GM21390 (cell line): ENCODE measurements around the gene AKT2.
"Not testable (repeated sequence)": the region's sequence is repeated elsewhere in the genome, so short reads cannot be mapped to it uniquely, and the experiment has no call there.

Experiments
- ATAC-seq: cut with Tn5 transposase; IDR thresholded peaks from one replicate; pipeline ENCODE4 v1.9.1; 2021; ENCODE audit not compliant: unreplicated experiment

Gene AKT2

DNA sequence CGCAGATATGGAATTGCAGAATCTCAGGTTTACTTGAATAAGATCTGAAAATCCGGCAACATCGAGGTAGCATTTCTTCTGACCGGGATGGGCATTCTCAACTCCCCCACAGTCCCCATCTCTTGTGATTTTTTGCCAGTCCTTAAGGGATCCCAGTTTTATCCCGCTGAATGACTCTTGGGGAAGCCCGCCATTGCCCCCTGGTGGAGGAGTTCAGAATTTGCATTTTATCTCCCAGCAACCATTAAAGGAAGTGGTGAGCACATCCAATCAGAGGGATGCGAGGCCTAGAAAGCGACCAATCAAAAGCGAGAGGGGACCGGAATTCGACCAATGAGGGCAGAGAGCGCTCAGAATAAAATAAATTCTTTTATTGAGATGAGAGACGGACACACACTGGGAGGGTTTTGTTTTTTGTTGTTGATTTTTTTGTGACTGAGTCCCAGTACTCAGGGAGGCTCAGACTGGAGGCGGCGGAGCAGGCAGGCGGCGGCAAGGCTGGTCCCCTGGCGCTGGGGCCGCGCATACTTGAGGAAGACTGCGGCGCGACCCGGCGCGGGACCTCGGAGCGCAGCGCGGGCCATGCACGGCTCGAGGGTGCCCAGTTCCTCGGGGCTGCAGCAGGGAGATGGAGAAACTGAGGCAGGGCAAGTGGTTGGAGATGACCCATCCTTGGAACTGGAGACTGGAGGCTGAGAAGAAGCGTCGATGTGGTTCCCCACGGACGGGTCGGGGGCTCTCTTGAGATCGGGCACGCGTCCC, 63.1 kb downstream of the AKT2 start:
- no peak for ATAC-seq

DNA sequence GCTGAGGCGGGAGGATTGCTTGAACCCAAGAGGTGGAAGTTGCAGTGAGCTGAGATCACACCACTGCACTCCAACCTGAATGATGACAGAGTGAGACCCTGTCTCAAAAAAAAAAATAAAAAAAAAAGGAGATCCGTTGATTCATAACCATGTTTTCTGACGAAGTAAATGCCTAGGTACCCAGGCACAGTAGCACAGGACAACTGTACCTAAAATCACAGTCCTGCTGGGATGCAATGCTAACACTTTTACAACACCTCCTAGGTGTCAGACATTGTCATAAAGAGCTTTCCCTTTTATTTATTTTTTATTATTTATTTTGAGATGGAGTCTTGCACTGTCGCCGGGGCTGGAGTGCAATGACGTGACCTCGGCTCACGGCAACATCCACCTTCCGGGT, 64.5 kb downstream of the AKT2 start:
- no peak for ATAC-seq

DNA sequence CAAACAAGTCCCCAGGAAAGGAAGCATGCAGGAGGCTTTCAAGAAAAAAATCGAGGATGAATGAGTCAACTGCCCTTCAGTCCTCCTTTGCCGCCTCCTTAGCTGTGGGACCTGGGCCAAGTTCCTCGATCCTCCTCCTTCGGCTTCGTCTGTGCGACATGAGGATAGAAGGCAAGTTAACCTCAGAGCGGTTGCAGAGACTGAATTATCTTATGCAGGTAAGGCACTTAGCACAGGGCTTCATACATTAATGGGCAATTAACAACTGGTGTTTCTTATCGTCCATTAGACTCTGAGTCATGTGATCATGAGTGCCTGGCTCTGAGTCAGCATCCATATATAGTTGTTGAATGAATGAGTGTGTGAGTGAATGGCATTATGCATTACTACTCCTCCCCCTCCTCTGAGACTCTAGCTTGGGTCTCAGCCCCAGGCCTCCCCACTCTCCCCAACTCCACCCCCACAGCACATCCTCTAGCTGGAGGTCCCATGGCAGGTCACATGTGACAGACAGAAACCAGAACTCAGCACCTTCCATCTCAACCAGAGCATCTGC, 65.3 kb downstream of the AKT2 start:
- ATAC-seq: no peak

DNA sequence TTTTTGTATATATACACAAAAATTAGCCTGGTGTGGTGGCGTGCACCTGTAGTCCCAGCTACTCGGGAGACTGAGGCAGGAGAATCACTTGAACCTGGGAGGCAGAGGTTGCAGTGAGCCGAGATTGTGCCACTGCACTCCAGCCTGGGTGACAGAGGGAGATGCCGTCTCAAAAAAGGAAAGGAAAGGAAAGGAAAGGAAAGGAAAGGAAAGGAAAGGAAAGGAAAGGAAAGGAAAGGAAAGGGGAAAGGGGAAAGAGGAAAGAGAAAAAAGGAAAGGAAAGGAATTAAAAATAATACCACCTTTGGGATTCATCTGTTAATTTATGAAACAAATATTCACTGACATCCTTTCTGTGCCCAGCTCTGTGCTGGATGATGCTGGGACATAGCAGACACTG, 66.1 kb downstream of the AKT2 start:
- ATAC-seq: not testable (repeated sequence)

DNA sequence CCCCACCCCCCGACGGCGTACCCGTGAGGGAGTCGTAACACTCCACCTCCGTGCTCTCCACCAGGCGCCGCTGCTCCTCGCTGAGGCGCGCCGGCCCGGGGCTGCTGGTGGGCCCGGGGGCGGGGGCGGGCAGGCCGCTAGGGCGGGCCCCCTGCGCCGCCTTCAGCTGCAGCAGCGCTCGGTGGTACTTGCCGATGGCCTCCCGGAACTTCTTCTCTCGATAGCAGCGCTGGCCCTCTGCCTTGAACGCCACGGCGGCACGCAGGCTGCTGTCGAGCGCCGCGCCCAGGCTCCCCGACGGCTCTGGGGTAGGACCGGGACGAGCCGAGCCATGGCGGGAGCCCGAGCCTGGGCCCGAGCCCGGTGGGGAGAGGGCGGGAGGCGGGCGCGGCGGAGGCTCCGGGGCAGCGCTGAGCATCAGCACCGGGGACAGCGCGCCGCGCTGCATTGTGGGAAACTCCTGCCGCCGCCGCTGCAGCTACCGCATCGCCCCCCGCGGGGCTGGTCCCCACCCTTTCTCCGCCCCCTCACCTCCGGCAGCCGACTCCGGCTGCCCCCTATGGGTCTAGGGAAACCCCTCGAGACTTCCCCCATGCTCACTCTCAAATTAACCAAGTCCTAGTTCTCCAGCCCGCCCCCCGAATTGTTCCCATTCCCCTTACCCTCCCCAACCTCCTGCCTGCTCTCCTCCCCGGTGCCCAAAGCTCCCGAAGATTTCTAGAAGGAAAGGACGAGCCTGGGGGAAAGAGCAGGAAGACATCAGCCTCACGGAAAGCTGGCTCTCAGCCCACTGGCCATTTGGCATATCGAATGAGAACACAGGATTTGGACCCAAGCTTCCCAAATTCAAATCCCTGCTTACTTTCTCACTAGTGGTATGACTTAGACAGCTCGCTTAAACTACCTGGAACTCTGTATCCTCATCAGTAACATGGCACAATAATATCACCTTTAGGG, 66.9 kb downstream of the AKT2 start, which contains the start of gene TTC9B:
Gene TTC9B (minus strand): TSS at position 451 of the 957 bp plus-strand sequence. CDS start 3 bp downstream, at position 448.
- ATAC-seq: no peak

DNA sequence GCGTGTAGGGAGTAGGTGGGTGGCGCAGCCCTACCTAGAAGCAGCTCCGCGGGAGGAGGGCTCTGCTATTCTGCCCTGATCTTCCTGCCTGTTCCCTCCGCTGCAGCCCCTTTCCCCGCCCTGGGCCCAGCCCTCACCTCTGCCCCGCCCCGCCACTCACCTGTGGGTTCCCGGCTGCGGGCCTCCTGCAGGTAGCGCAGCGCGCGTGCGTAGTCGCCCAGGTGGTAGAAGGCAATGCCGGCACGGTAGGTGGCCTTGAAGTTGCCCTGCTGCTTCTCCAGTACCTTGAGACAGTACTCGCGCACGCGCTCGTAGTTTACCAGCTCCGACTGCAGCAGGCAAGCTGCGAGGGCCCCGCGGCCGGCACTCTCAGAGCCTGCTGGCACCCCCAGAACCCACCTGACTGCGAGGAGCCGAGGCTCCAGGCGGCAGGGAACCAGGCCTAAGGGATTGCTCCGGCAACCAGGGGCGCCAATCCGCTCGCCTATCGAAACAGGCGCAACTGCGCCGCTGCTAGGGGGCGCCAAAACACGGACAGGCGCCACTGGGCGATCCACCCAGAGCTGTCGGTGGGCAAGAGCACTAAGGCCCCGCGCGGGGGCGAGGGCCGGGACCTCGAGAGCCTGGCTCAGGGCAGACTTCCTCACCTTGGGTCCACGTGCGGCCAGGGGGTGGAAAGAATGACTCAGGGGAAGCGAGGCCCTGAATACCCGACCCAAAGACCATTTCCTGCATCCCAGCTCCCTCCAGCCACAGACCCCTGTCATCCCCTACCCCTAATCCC, 67.9 kb downstream of the AKT2 start:
- no peak for ATAC-seq

DNA sequence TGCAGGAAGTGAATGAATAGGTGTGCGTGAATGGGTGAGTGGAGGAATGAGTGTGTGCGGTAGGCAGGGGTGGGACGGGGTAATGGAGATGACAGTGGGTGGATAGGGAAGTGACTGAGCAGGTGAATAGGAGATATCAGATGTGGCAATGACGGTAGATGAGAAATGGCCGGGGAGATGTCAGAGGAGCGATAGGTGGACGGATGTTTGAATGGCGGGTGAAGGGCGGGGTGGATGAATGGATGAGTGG, 68.4 kb downstream of the AKT2 start:
- ATAC-seq: no peak

DNA sequence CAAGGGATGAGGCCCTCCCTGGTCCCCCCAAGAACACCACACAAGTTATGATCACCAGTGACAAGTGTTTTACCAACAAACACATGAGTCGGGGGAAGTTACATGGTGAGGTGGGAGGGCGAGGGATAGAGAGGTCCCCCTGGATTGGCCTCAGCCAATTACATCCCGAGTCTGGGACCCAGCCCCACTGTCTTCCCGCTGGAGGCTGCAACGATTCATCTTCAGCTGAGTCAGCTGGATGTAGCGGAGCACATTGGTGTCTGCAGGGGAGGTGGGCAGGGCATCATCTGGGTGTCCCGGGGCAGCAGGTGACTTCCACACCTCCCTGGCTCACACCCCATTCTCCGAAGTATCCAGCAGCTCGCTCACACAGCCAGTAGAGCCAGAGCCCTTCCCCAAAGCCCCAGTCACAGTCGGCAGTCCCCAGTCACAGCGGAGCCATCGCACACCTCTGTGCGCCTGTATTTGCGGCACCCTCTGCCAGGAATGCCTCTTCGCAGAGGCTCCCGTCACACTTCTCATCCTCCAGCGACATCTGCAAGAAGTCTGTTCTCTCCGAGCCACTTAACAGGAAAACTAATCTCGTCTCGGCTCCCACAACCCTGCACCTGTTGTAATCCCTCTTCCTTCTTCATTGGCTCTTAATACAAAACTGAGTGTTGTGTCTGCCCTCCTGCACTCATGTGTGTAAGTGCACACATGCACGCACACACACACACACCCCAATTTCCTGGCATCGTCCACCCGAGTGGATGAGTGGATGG, 69.0 kb downstream of the AKT2 start:
- ATAC-seq: no peak

DNA sequence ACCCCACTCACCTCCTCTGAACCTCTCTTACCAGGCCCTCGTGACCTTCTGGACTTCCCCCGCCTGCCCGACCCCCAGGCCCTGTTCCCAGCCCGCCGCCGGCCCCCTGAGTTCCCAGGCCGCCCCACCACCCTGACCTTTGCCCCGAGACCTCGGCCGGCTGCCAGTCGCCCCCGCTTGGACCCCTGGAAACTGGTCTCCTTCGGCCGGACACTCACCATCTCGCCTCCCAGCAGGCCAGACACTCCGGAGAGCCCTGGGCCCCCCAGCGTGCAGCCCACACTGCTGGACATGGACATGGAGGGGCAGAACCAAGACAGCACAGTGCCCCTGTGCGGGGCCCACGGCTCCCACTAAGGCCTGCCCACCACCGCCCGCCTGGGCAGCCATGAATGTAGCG, 70.2 kb downstream of the AKT2 start:
- no peak for ATAC-seq

DNA sequence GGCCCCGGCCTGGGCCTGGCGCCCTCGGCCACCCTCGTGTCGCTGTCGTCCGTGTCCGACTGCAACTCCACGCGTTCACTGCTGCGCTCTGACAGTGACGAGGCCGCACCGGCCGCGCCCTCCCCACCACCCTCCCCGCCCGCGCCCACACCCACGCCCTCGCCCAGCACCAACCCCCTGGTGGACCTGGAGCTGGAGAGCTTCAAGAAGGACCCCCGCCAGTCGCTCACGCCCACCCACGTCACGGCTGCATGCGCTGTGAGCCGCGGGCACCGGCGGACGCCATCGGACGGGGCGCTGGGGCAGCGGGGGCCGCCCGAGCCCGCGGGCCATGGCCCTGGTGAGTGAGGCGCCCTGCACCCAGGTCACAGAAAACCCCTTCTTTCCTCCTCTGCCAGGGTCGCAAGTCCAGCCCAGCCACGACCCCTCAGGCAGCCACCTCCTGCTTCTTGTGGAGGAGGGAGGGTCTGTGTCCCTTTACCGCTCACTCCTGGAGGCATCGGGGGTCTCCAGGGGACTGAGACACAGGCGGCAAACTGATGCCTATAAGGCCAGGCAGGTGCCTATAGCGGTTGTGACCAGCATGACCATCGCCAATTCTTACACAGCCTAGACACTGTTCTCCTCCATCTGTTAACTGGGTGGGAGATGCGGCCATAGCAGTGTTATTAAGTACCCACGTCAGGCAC, 71.1 kb downstream of the AKT2 start:
- ATAC-seq: no peak

DNA sequence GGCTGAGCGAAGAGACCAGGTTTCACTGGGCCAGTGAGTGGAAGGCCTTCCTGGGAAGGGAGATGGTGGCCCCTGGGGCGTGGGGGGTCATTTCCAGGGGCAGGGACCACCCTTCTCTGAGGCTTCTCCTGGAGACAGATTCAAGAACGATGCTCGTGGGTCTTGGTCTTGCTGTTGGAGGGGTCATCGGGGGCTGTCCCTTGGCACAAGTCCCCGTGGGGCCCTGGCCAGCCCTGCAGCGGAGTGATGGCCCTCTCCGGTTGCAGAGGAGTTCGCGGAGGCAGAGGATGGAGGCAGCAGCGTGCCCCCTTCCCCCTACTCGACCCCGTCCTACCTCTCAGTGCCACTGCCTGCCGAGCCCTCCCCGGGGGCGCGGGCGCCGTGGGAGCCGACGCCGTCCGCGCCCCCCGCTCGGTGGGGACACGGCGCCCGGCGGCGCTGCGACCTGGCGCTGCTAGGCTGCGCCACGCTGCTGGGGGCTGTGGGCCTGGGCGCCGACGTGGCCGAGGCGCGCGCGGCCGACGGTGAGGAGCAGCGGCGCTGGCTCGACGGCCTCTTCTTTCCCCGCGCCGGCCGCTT, 71.8 kb downstream of the AKT2 start:
- ATAC-seq: no peak

DNA sequence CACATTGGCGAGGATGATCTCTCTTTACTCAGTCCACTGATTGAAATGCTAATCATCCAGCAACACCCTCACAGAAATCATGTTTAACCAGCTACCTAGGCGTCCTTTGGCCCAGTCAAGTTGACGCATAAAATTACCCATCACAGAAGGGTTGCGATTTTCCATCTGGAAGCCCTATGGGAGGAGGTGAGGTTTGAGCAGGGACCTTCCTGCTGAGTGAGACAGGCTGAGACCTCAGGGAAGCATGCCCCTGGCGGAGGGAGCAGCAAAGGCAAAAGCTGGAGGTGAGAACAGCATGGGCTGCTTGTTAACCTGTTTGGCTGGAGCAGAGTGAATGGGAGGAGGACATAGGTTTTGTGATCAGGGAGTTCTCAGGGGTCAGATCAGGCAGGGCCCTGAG, 74.3 kb downstream of the AKT2 start:
- ATAC-seq: no peak

DNA sequence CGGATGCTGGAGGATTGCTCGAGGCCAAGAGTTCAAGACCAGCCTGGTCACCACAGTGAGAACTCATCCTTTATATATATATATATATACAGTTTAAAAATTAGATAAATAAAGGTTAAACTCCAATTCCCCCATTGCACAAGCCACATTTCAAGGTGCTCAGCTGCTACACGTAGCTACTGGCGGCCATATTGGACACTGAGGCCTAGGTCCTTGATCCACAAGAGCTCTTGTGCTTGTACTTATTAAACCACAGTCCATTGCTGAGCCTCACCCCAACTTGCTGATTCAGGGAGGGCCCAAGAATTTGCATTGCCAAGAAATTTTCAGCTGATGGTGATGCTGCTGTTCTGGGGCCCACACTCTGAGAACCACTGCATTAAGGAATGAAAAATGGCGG, 76.5 kb downstream of the AKT2 start:
- no peak for ATAC-seq

DNA sequence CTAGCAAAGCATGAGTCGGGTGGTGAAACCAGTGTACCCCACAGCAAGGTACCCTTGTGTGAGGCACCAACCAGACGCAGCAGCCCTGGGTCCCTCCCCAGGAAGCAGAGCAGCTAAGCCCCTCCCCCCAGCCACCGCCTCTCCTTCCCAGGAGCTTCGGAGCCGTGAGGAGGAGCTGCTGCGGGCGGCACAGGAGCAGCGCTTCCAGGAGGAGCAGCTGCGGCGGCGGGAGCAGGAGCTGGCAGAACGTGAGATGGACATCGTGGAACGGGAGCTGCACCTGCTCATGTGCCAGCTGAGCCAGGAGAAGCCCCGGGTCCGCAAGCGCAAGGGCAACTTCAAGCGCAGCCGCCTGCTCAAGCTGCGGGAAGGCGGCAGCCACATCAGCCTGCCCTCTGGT, 79.4 kb downstream of the AKT2 start:
- ATAC-seq: no peak

DNA sequence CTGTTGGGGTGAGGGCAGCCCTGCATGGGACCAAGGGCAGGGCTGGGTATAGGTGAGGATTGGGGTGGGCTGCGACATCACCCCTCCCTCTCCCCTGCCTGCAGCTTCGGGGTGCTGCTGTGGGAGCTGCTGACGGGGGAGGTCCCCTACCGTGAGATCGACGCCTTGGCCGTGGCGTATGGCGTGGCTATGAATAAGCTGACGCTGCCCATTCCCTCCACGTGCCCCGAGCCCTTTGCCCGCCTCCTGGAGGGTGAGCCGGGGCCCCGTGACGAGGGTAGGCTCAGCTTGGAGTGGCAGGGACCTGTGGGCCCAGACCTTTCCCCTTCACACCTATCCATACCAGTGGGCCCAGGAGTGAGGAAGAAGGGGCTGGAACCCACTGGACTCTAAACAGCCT, 80.8 kb downstream of the AKT2 start:
- ATAC-seq: no peak

DNA sequence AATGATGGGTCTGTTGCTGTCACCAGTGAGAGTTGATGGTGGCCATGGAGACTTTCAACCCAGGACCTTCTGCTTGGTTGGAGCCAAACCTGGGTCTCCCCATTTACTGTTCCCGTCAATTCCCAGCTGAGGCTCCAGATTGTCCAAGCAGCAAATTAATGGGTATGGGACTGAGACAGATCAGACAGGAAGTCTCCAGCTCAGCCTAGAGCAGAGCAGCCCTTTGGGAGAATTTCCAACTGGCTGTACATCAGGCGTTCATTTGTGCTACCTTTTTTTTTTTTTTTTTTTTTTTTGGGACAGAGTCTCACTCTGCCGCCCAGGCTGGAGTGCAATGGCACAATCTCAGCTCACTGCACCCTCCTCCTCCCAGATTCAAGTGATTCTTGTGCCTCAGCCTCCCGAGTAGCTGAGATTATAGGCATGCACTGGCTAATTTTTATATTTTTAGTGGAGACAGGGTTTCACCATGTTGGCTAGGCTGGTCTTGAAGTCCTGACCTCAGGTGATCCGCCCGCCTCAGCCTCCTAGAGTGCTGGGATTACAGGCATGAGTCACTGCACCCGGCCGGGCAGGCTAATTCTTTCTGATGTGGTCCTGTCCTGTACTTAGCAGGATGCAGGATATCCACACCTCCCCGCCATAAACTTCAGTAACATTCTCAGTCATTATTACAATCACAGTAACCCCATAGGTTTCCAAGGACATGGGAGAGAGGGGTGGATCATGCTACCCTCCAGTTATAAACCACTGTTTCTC, 84.6 kb downstream of the AKT2 start:
- no peak for ATAC-seq

DNA sequence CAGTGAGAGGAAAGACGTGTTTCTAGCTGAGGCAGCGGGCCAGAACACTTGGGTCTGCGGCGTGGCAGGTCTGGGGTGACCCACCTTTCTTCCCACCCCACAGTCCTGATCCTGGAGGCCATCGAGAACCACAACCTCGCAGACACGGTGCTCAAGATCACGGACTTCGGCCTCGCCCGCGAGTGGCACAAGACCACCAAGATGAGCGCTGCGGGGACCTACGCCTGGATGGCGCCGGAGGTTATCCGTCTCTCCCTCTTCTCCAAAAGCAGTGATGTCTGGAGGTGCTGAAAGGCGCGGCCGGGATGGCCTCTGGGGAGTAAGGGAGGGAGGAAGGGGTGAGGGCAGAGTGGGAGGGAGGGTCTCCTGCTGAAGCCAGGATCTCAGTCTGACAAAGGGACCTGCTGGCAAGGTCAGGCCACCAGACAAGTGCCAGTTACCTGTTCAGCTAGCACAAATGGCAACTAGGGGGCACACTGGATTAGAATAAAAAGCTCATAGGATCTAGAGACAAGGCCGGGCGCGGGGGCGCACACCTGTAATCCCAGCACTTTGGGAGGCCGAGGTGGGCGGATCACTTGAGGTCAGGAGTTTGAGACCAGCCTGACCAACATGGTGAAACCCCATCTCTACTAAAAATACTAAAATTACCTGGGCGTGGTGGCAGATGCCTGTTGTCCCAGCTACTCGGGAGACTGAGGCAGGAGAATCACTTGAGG, 86.7 kb downstream of the AKT2 start:
- no peak for ATAC-seq

DNA sequence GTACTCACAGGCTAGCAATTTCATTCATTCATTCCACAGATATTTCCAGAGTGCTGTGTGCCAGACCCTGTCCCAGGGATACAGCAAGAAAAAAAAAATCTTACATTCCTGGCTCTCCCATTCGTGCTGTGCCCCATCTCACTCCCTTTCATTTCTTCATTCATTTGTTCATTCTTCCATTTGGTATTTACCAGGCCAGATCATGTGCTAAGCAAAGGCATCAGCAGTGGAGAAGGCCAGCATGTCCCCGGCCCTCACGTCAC, 91.6 kb downstream of the AKT2 start:
- no peak for ATAC-seq
